GM12873 (cell line): ENCODE data around the gene SYNE1.

Experiments
- TF ChIP-seq, protein P1 (sequence below): IDR thresholded peaks from 2 replicates; pipeline ENCODE4 v1.5.1; 2012; ENCODE audit warnings: low read depth, mild to moderate bottlenecking, moderate library complexity, low read length, control low read depth; ENCODE audit not compliant: insufficient read depth; ENCODE audit errors: missing control alignments

The SYNE1 gene

DNA sequence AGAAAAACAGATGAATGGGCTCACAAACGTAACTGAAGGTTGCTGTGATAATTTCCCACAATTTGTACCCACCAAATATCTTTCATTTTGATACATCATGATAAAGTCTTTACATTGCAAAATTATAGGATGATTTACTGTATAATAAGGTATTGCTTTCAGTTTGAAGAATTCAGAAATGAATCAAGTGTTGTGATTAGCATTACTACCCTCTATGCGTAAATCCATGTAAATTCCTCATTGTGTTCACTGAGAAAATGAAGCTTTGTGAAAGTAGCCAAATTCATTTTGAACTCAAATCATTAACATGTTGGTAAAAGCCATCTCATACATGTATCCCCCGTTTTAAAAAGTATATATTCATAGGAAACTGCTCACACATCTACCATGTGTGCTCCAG, 450.3 kb downstream of the SYNE1 start:
- TF ChIP-seq, protein P1, sequence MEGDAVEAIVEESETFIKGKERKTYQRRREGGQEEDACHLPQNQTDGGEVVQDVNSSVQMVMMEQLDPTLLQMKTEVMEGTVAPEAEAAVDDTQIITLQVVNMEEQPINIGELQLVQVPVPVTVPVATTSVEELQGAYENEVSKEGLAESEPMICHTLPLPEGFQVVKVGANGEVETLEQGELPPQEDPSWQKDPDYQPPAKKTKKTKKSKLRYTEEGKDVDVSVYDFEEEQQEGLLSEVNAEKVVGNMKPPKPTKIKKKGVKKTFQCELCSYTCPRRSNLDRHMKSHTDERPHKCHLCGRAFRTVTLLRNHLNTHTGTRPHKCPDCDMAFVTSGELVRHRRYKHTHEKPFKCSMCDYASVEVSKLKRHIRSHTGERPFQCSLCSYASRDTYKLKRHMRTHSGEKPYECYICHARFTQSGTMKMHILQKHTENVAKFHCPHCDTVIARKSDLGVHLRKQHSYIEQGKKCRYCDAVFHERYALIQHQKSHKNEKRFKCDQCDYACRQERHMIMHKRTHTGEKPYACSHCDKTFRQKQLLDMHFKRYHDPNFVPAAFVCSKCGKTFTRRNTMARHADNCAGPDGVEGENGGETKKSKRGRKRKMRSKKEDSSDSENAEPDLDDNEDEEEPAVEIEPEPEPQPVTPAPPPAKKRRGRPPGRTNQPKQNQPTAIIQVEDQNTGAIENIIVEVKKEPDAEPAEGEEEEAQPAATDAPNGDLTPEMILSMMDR, result no peak

DNA sequence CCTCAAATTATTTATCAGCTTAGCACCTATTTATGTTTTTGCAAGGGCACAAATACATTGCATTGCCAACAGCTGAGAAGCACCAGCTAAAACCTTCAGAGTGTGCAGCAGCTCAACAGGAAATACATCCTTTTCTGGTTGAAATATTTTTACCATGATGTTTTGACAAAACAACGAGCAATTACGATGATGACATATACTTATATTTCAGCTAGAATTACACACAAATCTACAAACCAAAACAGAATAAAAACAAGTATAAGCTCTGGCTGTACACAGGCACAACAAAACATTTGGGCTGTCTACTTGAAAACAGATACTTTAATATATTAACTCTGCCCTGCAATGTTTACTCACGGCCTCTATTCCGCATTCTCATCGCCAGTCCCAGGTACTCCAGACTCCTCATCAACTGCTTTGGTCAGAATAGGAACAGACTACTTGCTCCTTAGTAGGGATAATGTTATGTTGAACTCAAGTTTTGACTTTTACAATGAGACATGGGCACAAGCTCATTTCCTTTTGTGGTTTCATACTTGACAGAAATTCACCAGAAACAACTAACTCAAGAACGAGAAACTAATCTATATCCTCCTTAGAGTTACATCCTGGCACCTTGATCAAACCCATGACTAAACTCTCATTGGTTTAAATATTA, 452.1 kb downstream of the SYNE1 start:
- TF ChIP-seq, protein P1, result no peak

DNA sequence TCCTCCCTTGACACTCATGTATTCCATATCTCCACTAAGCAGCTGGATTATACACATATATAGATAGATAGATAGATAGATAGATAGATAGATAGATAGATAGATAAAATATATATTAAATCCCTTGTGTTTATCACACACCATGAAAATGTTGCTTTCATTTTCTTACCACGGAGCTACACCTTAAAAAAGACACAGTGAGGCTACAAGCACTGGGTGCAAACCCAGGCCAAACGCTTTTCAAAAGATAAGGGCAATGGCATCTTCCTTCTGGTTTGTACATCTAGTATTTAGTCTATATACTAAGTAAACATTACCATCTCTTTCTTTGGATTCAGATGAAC, 452.6 kb downstream of the SYNE1 start:
- TF ChIP-seq, protein P1, result no peak

DNA sequence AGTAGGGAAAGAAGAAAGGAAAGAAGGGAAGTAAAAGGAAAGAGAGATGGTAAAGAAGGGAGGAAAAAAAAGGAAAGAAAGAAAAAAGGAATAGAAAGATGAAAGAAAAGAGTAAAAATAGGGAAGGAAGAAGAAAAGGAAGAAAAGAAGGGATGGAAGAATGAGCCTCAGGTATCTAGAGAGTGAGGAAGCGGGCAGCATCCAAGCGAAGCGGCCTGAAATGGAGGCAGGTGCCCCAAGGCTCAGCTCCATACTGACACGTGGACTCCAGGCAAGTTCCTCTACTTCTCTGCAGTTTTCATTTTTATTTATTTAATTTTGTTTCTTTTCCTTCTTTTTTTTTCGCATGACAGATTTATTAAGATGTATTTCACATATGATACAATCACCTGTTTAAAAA, 456.6 kb downstream of the SYNE1 start:
- TF ChIP-seq, protein P1, result no peak

DNA sequence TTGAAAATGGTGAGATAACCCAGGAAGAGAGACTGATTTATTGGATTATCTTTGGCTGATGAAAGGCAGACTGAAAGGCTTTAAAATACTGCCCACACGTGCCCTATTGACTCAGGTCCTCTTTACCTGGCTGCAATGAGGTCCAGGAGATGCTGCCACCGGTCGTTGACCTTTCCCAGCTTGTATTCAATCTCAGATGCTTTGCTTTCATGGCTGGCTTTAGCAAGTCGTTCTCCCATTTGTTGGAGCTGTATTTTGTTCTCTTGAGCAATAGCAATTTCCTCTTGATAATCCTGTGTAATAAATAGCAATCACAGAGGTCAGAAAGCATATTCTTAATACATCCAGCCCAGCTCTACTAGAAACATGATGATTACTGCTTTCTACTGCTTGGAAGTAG, 460.9 kb downstream of the SYNE1 start:
- TF ChIP-seq, protein P1, result no peak

DNA sequence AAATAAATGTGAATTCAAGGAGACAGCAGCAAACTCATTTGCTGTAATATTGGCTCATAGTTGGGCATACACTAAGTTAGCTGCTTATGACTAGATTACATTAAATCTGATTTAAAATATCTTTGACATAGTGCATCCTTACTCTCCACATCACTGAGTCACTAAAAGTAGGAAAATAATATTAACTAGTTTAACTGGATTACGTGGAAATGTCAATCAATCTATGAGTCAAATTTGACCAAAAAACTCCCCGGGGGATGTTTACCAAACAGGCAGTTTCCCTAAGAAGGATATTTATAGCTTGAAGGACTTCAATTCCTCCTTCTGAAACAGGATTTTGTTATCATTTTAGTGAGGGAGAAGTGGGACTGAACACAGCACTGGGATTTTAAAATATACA, 463.2 kb downstream of the SYNE1 start:
- TF ChIP-seq, protein P1, result no peak

DNA sequence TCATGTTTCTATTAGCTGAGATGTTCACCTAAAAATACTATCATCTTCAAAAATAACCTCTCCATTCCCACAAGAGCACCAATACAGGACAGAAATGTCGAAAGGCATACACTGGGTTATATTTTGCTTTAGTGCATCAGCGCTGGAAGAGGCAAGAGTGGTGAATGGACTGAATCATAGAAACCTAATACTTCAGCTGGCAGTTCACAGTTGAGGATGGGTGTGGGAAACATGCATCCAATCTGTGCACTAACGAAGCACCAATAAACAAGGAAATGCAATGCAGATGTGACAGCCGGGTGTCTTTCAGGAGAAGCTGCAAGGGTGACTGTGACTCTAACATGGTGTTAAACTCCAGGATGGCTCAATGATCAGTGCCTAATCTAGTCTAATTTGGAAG, 463.8 kb downstream of the SYNE1 start:
- TF ChIP-seq, protein P1, result no peak
